GM18498 (cell line): Measurements from ENCODE around the gene TRPT1.

Experiments
- ATAC-seq: cut with Tn5 transposase; IDR thresholded peaks from one replicate; pipeline ENCODE4 v1.9.1; 2021; ENCODE audit warnings: mild to moderate bottlenecking, moderate library complexity; ENCODE audit not compliant: unreplicated experiment

The TRPT1 gene

GRCh38 chr11:64258946-64259532, 33.1 kb upstream of the TRPT1 start:
- no peak for ATAC-seq

GRCh38 chr11:64258356-64258755, 32.4 kb upstream of the TRPT1 start:
- ATAC-seq = no peak

- no peak for ATAC-seq
These were observed 30.3 kb upstream of the TRPT1 start for GRCh38 chr11:64256300-64256699.

GRCh38 chr11:64255135-64256128, 29.4 kb upstream of the TRPT1 start:
- no peak for ATAC-seq

GRCh38 chr11:64254326-64254725, 28.3 kb upstream of the TRPT1 start:
- ATAC-seq = no peak

GRCh38 chr11:64253481-64253880, 27.5 kb upstream of the TRPT1 start:
- ATAC-seq = no peak

GRCh38 chr11:64253043-64253442, 27.1 kb upstream of the TRPT1 start:
- ATAC-seq = no peak

- no peak for ATAC-seq
These were observed 26.3 kb upstream of the TRPT1 start for GRCh38 chr11:64252003-64252872.

GRCh38 chr11:64251753-64252002, 25.7 kb upstream of the TRPT1 start:
- ATAC-seq = no peak

GRCh38 chr11:64251016-64251752, 25.2 kb upstream of the TRPT1 start, which contains the start of gene PLCB3:
Gene PLCB3, plus strand, starts transcription at chr11:64251530. Its CDS starts 120 bp downstream, at chr11:64251650.
- peak; percentile 54 for ATAC-seq

GRCh38 chr11:64250415-64251015, 24.5 kb upstream of the TRPT1 start:
- ATAC-seq = no peak

GRCh38 chr11:64249563-64250414, 23.8 kb upstream of the TRPT1 start:
- ATAC-seq = no peak

GRCh38 chr11:64249038-64249437, 23.1 kb upstream of the TRPT1 start:
- ATAC-seq = no peak

- no peak for ATAC-seq
These were observed 22.6 kb upstream of the TRPT1 start for GRCh38 chr11:64248578-64248977.

- no peak for ATAC-seq
These were observed 21.9 kb upstream of the TRPT1 start for GRCh38 chr11:64247729-64248531.

- ATAC-seq = peak; percentile 41
These were observed 21.1 kb upstream of the TRPT1 start, which contains the start of gene PPP1R14B for GRCh38 chr11:64246871-64247728. Gene PPP1R14B, minus strand, starts transcription at chr11:64246943. Its CDS starts 270 bp downstream, at chr11:64246673.

GRCh38 chr11:64246621-64246870, 20.6 kb upstream of the TRPT1 start:
- peak; percentile 19 for ATAC-seq
